Activated naive CD4-positive, alpha-beta T cell treated with anti-CD3 and anti-CD28 coated beads, Interleukin-2, amount 50 U/mL, for 24 hours (primary cell): ENCODE measurements around the gene CORO7.
"Not testable (repeated sequence)": the region's sequence is repeated elsewhere in the genome, so short reads cannot be mapped to it uniquely, and the experiment has no call there.

ENCODE experiments used
- H3K27ac Mint-ChIP-seq: one replicate; pipeline ENCODE4 v1.8.0; 2021; ENCODE audit warnings: mild to moderate bottlenecking, mixed read lengths
- H3K27me3 Mint-ChIP-seq: one replicate; pipeline ENCODE4 v1.8.0; 2021; ENCODE audit warnings: mixed read lengths
- H3K36me3 Mint-ChIP-seq: one replicate; pipeline ENCODE4 v1.8.0; 2021; ENCODE audit warnings: mixed read lengths
- H3K4me1 Mint-ChIP-seq: one replicate; pipeline ENCODE4 v1.8.0; 2021; ENCODE audit warnings: mixed read lengths
- H3K4me3 Mint-ChIP-seq: one replicate; pipeline ENCODE4 v1.8.0; 2021; ENCODE audit warnings: mild to moderate bottlenecking, mixed read lengths
- H3K9me3 Mint-ChIP-seq: one replicate; pipeline ENCODE4 v1.8.0; 2021; ENCODE audit warnings: mixed read lengths

Gene CORO7

DNA sequence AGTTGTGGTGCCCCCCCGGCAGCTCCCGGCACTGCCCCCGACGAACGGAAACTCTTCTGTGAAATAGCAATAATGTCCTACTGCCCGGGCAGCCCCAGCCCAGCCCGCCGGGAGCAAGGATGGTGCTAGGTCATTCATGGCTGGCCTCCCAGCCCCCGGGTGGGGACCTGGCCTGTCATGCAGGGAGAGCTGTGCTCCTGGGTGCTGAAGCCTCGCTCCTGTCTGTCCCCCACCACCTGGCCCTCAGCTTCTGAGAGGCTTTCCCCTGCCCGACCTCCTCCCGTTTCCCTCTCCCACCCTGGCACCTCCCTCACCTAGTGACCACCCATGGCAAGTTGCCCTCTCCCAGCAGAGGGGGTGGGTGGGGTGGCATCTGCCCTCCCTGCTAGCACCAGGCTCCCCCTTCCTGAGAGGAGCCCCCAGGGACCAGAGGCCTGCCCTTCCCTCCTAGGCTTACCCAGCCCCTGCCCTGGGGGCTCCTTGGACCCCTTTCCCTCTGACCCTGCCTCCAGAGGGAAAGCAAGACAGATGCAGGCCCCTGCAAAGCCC lies 78.8 kb downstream of the CORO7 start:
- no peak overlapping the region for H3K4me3 Mint-ChIP-seq
- H3K9me3 Mint-ChIP-seq: no peaks in the 10 kb centered on the region
- H3K4me1 Mint-ChIP-seq: no peaks in the 10 kb centered on the region
- no peak overlapping the region for H3K27ac Mint-ChIP-seq
- no peaks in the 10 kb centered on the region for H3K36me3 Mint-ChIP-seq
- H3K27me3 Mint-ChIP-seq: no peaks in the 10 kb centered on the region

GRCh38 chr16:4336701-4337539 lies 79.5 kb downstream of the CORO7 start:
- H3K36me3 Mint-ChIP-seq: no peaks in the 10 kb centered on the region
- H3K27ac Mint-ChIP-seq: no peak overlapping the region
- H3K9me3 Mint-ChIP-seq: no peaks in the 10 kb centered on the region
- H3K4me3 Mint-ChIP-seq: no peak overlapping the region
- H3K4me1 Mint-ChIP-seq: no peaks in the 10 kb centered on the region
- no peaks in the 10 kb centered on the region for H3K27me3 Mint-ChIP-seq

GRCh38 chr16:4334724-4335495 lies 81.5 kb downstream of the CORO7 start:
- no peaks in the 10 kb centered on the region for H3K9me3 Mint-ChIP-seq
- H3K27ac Mint-ChIP-seq: no peak overlapping the region
- no peaks in the 10 kb centered on the region for H3K36me3 Mint-ChIP-seq
- no peaks in the 10 kb centered on the region for H3K27me3 Mint-ChIP-seq
- H3K4me3 Mint-ChIP-seq: no peak overlapping the region
- H3K4me1 Mint-ChIP-seq: peaks cover under 1% of the 10 kb centered on the region

- not testable (repeated sequence) for H3K27me3 Mint-ChIP-seq, H3K4me1 Mint-ChIP-seq, H3K4me3 Mint-ChIP-seq, H3K9me3 Mint-ChIP-seq, H3K27ac Mint-ChIP-seq, H3K36me3 Mint-ChIP-seq
Observed at GRCh38 chr16:4333714-4334113, 82.7 kb downstream of the CORO7 start.

DNA sequence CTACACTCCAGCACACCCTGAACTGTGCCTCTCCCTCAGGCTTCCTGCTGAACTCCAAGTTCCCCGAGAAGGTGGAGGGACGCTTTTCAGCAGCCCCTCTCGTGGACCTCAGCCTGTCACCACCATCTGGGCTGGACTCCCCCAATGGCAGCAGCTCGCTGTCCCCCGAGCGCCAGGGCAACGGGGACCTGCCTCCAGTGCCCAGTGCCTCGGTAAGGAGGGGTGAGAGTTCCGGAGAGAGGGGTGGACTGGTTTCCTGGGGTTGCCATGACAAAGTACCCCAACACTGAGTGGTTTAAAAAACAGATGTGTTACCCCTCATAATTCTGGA lies 83.1 kb downstream of the CORO7 start:
- Mint-ChIP-seq H3K27me3 (peaks cover 1% of the 10 kb centered on the region), H3K27ac (no peak overlapping the region), H3K4me1 (peaks cover 4% of the 10 kb centered on the region), H3K9me3 (no peaks in the 10 kb centered on the region), H3K36me3 (no peaks in the 10 kb centered on the region), H3K4me3 (no peak overlapping the region)

- Mint-ChIP-seq H3K27me3 (peaks cover 1% of the 10 kb centered on the region), H3K36me3 (no peaks in the 10 kb centered on the region), H3K27ac (no peak overlapping the region), H3K4me1 (peaks cover 4% of the 10 kb centered on the region), H3K4me3 (no peak overlapping the region), H3K9me3 (no peaks in the 10 kb centered on the region)
Observed at GRCh38 chr16:4332623-4333307, 83.6 kb downstream of the CORO7 start.

DNA sequence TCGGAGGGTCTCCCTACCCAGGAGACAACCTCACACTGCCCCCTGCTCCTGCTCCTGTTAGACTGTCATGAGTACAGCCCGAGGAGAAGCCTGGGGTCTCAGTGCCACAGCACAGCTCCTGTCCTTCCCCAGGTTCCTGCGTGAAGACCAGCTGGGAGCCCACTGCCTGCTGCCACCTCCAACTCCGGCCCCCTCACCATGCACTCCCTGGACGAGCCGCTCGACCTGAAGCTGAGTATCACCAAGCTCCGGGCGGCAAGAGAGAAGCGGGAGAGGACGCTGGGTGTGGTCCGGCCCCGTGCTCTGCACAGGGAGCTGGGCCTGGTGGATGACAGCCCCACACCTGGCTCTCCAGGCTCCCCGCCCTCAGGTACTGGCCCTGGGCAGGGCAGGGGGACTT lies 84.3 kb downstream of the CORO7 start:
- Mint-ChIP-seq H3K36me3 (no peaks in the 10 kb centered on the region), H3K27ac (no peak overlapping the region), H3K4me3 (no peak overlapping the region), H3K9me3 (no peaks in the 10 kb centered on the region), H3K27me3 (peaks cover 1% of the 10 kb centered on the region), H3K4me1 (peaks cover 4% of the 10 kb centered on the region)

DNA sequence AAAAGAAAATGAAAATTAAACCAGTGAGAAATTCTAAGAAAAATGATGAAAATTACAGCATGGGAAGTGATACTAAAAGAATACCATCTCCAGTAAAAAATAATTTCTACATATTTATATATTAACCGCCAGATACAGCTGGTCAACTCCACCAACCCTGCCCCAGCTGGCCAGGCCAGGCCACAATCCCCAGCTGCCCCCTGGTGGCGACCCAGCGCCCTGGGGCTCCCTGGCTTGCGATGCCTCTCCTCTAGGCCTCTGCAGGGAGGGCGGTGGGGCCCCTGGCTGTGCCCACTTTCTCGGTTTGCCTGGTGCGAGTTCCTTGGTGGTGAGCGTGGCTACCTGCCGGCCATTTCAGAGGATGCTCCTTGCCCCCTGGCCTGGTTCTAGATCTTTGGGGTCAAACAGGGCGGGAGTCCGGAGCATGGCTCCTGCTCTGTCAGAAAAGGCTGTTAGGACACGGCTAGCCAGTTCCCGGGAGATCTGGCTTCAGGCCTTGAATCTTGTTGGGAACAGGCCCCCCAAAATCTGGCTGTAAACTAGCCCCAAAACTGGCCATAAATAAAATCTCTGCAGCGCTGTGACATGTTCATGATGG lies 86.0 kb downstream of the CORO7 start:
- peaks cover 1% of the 10 kb centered on the region for H3K27me3 Mint-ChIP-seq
- no peaks in the 10 kb centered on the region for H3K36me3 Mint-ChIP-seq
- H3K9me3 Mint-ChIP-seq: no peaks in the 10 kb centered on the region
- H3K4me1 Mint-ChIP-seq: peaks cover 4% of the 10 kb centered on the region
- no peak overlapping the region for H3K4me3 Mint-ChIP-seq
- no peak overlapping the region for H3K27ac Mint-ChIP-seq

DNA sequence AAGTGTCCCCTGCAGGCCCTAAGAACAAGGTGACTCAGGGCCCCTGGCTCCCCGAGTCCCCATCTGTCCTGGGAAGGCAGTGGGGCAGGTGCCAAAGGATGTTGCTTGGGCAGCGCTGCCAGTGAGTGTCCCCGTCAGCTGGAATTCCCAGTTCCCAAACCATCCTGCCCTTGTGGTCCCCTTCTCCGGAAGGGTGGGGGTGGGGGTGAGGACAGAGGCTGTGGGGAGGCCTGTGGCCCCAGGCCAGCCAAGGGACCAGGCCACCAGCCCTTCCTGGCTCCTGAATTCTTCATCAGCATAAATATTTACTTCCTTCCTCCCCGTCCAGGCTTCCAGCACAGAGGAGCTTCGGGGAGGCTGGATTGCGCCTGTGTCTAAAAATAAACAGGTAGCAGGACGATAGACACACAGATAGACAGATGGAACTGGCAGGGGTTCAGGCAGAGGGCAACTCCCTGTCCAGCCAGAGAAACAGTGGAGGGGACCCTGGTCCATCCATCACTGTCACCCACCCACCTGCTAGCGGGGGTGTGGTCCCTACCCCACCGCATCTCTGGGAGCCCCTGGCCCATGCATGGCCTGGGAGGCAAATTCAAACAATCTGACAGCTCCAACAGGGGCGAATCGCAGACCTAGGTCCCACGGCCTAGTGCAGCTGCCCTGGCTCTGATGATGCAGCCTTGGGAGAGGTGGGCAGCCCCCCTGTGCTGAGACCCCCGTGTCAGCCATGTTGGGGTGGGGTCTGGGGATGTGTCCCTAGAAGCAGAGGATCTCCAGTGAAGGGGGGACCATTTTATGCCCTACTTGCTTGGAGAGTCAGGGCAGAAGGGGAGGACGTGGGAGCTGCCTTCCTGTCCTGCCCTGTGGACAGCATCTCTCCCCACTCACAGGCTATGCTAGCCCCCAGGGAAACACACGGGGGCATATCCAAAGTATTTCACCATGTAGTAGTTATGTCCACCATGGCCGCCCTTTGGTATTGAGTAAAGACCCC lies 87.3 kb downstream of the CORO7 start:
- Mint-ChIP-seq H3K27ac (peak overlapping the region; percentile 35), H3K9me3 (no peaks in the 10 kb centered on the region), H3K4me1 (peaks cover 4% of the 10 kb centered on the region), H3K27me3 (peaks cover 1% of the 10 kb centered on the region), H3K4me3 (no peak overlapping the region), H3K36me3 (no peaks in the 10 kb centered on the region)

GRCh38 chr16:4328046-4328781 lies 88.2 kb downstream of the CORO7 start:
- Mint-ChIP-seq H3K4me3 (peak overlapping the region; percentile 26), H3K27ac (no peak overlapping the region), H3K27me3 (peaks cover 1% of the 10 kb centered on the region), H3K9me3 (no peaks in the 10 kb centered on the region), H3K36me3 (no peaks in the 10 kb centered on the region), H3K4me1 (peaks cover 4% of the 10 kb centered on the region)

- Mint-ChIP-seq H3K4me1 (peaks cover 4% of the 10 kb centered on the region), H3K9me3 (no peaks in the 10 kb centered on the region), H3K27ac (no peak overlapping the region), H3K36me3 (no peaks in the 10 kb centered on the region), H3K4me3 (no peak overlapping the region), H3K27me3 (peaks cover 1% of the 10 kb centered on the region)
Observed at GRCh38 chr16:4327386-4328045, 88.9 kb downstream of the CORO7 start.

GRCh38 chr16:4325253-4325758 lies 91.1 kb downstream of the CORO7 start:
- H3K9me3 Mint-ChIP-seq: no peaks in the 10 kb centered on the region
- peaks cover 1% of the 10 kb centered on the region for H3K27me3 Mint-ChIP-seq
- peaks cover 4% of the 10 kb centered on the region for H3K4me1 Mint-ChIP-seq
- no peak overlapping the region for H3K4me3 Mint-ChIP-seq
- no peaks in the 10 kb centered on the region for H3K36me3 Mint-ChIP-seq
- no peak overlapping the region for H3K27ac Mint-ChIP-seq

DNA sequence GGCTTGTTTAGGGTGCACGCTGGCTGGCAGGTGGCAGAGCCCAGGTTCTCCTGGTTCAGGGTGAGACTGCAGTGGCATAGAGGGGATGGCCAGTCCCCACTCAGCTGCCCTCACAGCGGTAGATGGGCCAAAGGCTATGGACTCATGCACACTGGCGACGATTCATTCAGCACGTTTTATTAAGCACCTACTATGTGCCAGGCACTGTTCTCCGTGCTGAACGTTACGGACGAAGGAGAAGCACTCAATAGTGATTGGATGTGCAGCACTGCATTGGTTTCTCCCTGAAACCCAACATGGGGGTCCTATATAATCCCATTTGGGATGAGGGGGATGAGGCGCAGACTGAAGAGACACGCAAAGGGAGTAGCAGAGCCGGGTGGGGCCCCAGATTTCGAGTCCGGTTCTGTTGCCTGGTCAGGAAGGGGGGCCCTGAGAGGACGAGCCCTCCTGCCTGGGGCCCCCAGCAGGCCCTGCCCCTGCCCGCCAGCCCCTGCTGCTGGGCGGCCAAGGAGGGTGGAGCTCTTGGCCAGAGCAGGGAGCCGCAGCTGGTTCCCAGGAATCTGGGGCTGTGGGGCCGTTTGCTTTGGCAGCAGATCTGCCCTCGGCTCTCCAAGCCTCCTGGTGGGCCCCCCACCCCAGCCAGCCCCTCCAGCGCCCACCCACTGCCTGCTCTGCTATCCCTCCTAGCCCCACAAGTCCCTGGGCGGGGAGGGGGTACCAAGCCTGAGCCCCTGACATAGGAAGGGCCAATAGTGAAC lies 91.7 kb downstream of the CORO7 start:
- Mint-ChIP-seq H3K27ac (no peak overlapping the region), H3K36me3 (no peaks in the 10 kb centered on the region), H3K4me1 (peaks cover 2% of the 10 kb centered on the region), H3K4me3 (no peak overlapping the region), H3K27me3 (no peaks in the 10 kb centered on the region), H3K9me3 (no peaks in the 10 kb centered on the region)
